HG02588 (cell line): ENCODE measurements around the gene RHOH.

Source experiments
- ATAC-seq: cut with Tn5 transposase; IDR thresholded peaks from one replicate; pipeline ENCODE4 v1.9.1; 2021; ENCODE audit warnings: mild to moderate bottlenecking, moderate library complexity; ENCODE audit not compliant: unreplicated experiment

Gene RHOH

GRCh38 chr4:40232610-40233009 lies 35.8 kb downstream of the RHOH start:
- no peak for ATAC-seq

GRCh38 chr4:40233227-40233626 lies 36.4 kb downstream of the RHOH start:
- ATAC-seq: no peak

GRCh38 chr4:40234519-40235039 lies 37.7 kb downstream of the RHOH start:
- ATAC-seq: no peak

GRCh38 chr4:40238008-40238699 lies 41.3 kb downstream of the RHOH start:
- no peak for ATAC-seq

GRCh38 chr4:40238700-40239548 lies 42.1 kb downstream of the RHOH start:
- no peak for ATAC-seq

GRCh38 chr4:40240040-40240653 lies 43.3 kb downstream of the RHOH start:
- no peak for ATAC-seq

- ATAC-seq: no peak
Observed at GRCh38 chr4:40241026-40241425, 44.2 kb downstream of the RHOH start.

- no peak for ATAC-seq
Observed at GRCh38 chr4:40241941-40242340, 45.1 kb downstream of the RHOH start.

- ATAC-seq: no peak
Observed at GRCh38 chr4:40243386-40243948, 46.6 kb downstream of the RHOH start.

- ATAC-seq: no peak
Observed at GRCh38 chr4:40244606-40245005, 47.8 kb downstream of the RHOH start.

- no peak for ATAC-seq
Observed at GRCh38 chr4:40245550-40245949, 48.7 kb downstream of the RHOH start.

GRCh38 chr4:40246011-40246900 lies 49.4 kb downstream of the RHOH start:
- no peak for ATAC-seq

- no peak for ATAC-seq
Observed at GRCh38 chr4:40246938-40247337, 50.1 kb downstream of the RHOH start.

- no peak for ATAC-seq
Observed at GRCh38 chr4:40247350-40247749, 50.5 kb downstream of the RHOH start.

- ATAC-seq: no peak
Observed at GRCh38 chr4:40251366-40251765, 54.5 kb downstream of the RHOH start.

- no peak for ATAC-seq
Observed at GRCh38 chr4:40253906-40254305, 57.1 kb downstream of the RHOH start.

GRCh38 chr4:40254608-40255392 lies 58.0 kb downstream of the RHOH start:
- no peak for ATAC-seq

GRCh38 chr4:40255393-40256281 lies 58.8 kb downstream of the RHOH start:
- ATAC-seq: no peak

- ATAC-seq: no peak
Observed at GRCh38 chr4:40256329-40256728, 59.5 kb downstream of the RHOH start.
